Endothelial cell of umbilical vein (primary cell): Measurements from ENCODE around the gene SKAP1. TPM values are rescaled to one million over a fixed set of nuclear protein-coding genes. Genes with fewer than 3 reads are reported as not detected.

Source experiments
- BruUV-seq: library from RNA; stranded (reverse); fragments of 400-500 nt; replicated peaks from 2 replicates; lab custom pipeline; 2021; lab: Mats Ljungman, UMichigan
- CTCF ChIA-PET: fragments of 300-600, 350-600 bp; sonication (Branson Sonifier 250); formaldehyde crosslinking; loops from one replicate; lab custom pipeline; 2021; ENCODE audit warnings: antibody characterized with exemption, inconsistent platforms; lab: Charles Lee
- POLR2A ChIA-PET: fragments of 300-600, 350-600 bp; sonication (Branson Sonifier 250); formaldehyde crosslinking; loops from one replicate; lab custom pipeline; 2021; ENCODE audit warnings: antibody characterized with exemption, inconsistent platforms; lab: Charles Lee
- DNase-seq: peaks from one replicate; pipeline ENCODE4 v3.0.0-alpha.2; 2011; ENCODE audit warnings: low read depth, low spot score
- FAIRE-seq: peaks from 2 replicates; lab custom pipeline; 2011; peaks lifted over from hg19 to GRCh38; lab: Jason Lieb, UNC
- H2AFZ ChIP-seq: 2 replicates; pipeline ENCODE4 v1.6.0; 2012; ENCODE audit warnings: low read depth, low read length, control low read depth, inconsistent platforms
- H3K27ac ChIP-seq: 2 replicates; pipeline ENCODE4 v1.5.1; 2011; ENCODE audit warnings: low read depth, mild to moderate bottlenecking, control low read depth, low read length, moderate library complexity; ENCODE audit not compliant: insufficient read depth
- H3K27me3 ChIP-seq, 2 experiments: 2 replicates each; pipeline versions ENCODE4 v1.6.0 to v1.6.1; 2011; ENCODE audit warnings: low read length in 2 of 2, mixed read lengths in 1 of 2; ENCODE audit not compliant: control insufficient read depth in 2 of 2, insufficient read depth in 2 of 2
- H3K36me3 ChIP-seq, 2 experiments: 2 replicates in 1 of 2; 3 replicates in 1 of 2; pipeline ENCODE4 v1.5.1; 2011; ENCODE audit warnings: low read length in 2 of 2, mild to moderate bottlenecking in 1 of 2, moderate library complexity in 1 of 2; ENCODE audit not compliant: control insufficient read depth in 2 of 2, insufficient read depth in 2 of 2; ENCODE audit errors: extremely low read depth in 1 of 2
- H3K4me1 ChIP-seq: 3 replicates; pipeline ENCODE4 v1.5.1; 2011; ENCODE audit warnings: mild to moderate bottlenecking, low read length; ENCODE audit not compliant: control insufficient read depth, insufficient read depth; ENCODE audit errors: extremely low read depth
- H3K4me2 ChIP-seq: 2 replicates; pipeline ENCODE4 v1.6.1; 2011; ENCODE audit warnings: low read length, control low read depth, mixed read lengths; ENCODE audit not compliant: insufficient read depth
- H3K4me3 ChIP-seq, 3 experiments: fragments of 200-600 bp in 1 of 3; sonication (generic), shearing (Covaris generic) in 1 of 3; replicated peaks in 1 of 3; 2 replicates each; pipeline ENCODE4 v1.5.1; 2011 to 2016; ENCODE audit warnings: control low read depth in 3 of 3, low read length in 3 of 3, mild to moderate bottlenecking in 2 of 3, inconsistent platforms in 1 of 3, low read depth in 1 of 3, moderate library complexity in 1 of 3; ENCODE audit not compliant: insufficient read depth in 1 of 3
- H3K79me2 ChIP-seq: 2 replicates; pipeline ENCODE4 v1.6.0; 2012; ENCODE audit warnings: low read length, inconsistent platforms; ENCODE audit not compliant: control insufficient read depth, insufficient read depth
- H3K9ac ChIP-seq: replicated peaks from 2 replicates; pipeline ENCODE3; 2011; ENCODE audit warnings: low read length, control low read depth; ENCODE audit not compliant: insufficient read depth; ENCODE audit errors: extremely low read depth
- H3K9me1 ChIP-seq: replicated peaks from 3 replicates; pipeline ENCODE4 v1.6.0; 2011; ENCODE audit warnings: mild to moderate bottlenecking, low read length; ENCODE audit not compliant: control insufficient read depth, insufficient read depth; ENCODE audit errors: extremely low read depth
- H3K9me3 ChIP-seq: replicated peaks from 2 replicates; pipeline ENCODE4 v1.5.1; 2012; ENCODE audit warnings: low read length, inconsistent platforms; ENCODE audit not compliant: control insufficient read depth, insufficient read depth
- H4K20me1 ChIP-seq: replicated peaks from 2 replicates; pipeline ENCODE3; 2011; ENCODE audit warnings: mild to moderate bottlenecking, low read length; ENCODE audit not compliant: control insufficient read depth, insufficient read depth; ENCODE audit errors: extremely low read depth
- POLR2AphosphoS5 ChIP-seq: IDR thresholded peaks from 2 replicates; pipeline ENCODE4 v1.6.1; 2012; ENCODE audit warnings: low read depth, mild to moderate bottlenecking, control low read depth, low read length, moderate library complexity; ENCODE audit not compliant: insufficient read depth
- dilution Hi-C: fragments of 300-500 bp; cut with MboI; formaldehyde crosslinking; loops from one replicate; pipeline ENCODE4 v1.15.0; 2019; ENCODE audit warnings: low sequenced_read_pairs; ENCODE audit not compliant: extremely low pct_ligation_motif_present
- intact Hi-C: fragments of 100-400 bp; cut with micrococcal nuclease; formaldehyde crosslinking; loops from one replicate; pipeline ENCODE4 v1.10.0; 2022
- polyA plus RNA-seq, 4 experiments: library from polyadenylated mRNA; depleted of rRNA in 3 of 4; stranded (reverse) in 3 of 4; unstranded in 1 of 4; fragments of >200 nt; gene quantifications; 2 replicates each; pipeline versions ENCODE4 v1.2.1 to v1.2.3, GENCODE V29; 2011 to 2012; ENCODE audit warnings: missing spikeins in 1 of 4
- total RNA-seq: library from RNA; stranded (reverse); gene quantifications from 2 replicates; pipeline ENCODE4 v1.2.3, GENCODE V29; 2021
- TF ChIP-seq, protein P1 (sequence below), 2 donors: IDR thresholded peaks; 1 replicate in 1 of 2; 2 replicates in 1 of 2; pipeline ENCODE4 v1.5.1; 2011; ENCODE audit warnings: low read length in 2 of 2, mild to moderate bottlenecking in 2 of 2, moderate library complexity in 2 of 2, control low read depth in 1 of 2, inconsistent platforms in 1 of 2, low read depth in 1 of 2; ENCODE audit not compliant: insufficient read depth in 1 of 2; ENCODE audit errors: extremely low read depth in 1 of 2

Gene SKAP1
- total and polyA plus RNA-seq, 2 donors (not counting 3 experiments of a cell fraction or from before 2014, with no cell fraction given), result 0.75 TPM; not detected in 1

DNA sequence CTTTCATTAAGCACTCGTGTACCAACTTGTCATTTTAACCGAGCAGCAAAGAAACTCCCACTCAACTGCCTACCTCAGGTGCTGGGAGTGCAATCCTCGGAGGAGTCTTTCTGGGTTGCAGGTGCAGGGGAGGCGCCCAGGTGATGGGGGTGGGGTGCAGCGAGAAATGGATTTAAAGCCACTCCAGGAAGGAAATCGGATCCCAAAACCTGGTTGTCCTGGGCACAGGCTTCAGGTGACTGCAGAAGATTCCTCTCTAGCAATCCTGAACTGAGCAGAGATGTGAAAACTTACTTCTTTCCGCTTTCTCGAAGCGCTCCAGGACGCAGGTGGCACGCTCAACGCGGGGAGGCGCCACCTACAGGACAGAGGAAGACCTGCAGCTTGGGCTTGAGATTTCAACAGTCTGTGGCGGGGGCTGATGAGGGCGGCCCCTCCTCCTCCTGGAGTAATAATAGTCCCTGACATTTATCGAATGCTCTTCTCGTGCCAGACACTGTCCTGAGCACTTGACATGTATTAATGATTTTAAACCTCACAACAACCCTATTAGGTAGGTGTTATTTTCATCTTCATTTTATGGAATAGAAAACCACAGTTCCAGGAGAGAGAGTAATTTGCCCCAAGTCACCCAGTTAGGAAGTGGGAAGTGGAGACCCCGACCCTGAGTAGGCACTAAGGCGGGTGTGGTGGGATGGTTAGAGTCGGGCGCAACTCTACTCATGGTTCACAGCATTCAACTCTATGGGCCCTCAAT, 27.2 kb upstream of the SKAP1 start:
- DNase-seq, result peak; percentile 70
- dilution Hi-C loops, result no loop called here
- peak; percentile 52 for FAIRE-seq

More for the DNA sequence above, 27.2 kb upstream of the SKAP1 start:
- no peak overlapping the region for H3K4me2 ChIP-seq
- H3K27ac ChIP-seq, result no peak overlapping the region
- no peak overlapping the region for H3K9ac ChIP-seq
- no peaks in the 10 kb centered on the region for H3K9me1 ChIP-seq
- H4K20me1 ChIP-seq, result no peaks in the 10 kb centered on the region
- H3K4me3 ChIP-seq, result no peak overlapping the region
- no peaks in the 10 kb centered on the region for H3K79me2 ChIP-seq
- H3K27me3 ChIP-seq, result peaks cover 40 to 54% of the 10 kb centered on the region in 2 experiments
- H2AFZ ChIP-seq, result no peak overlapping the region
- CTCF ChIA-PET, result interaction anchor here (0.6 to 2.8 kb wide), 42 partner anchors 8 to 279 kb away, joined by 3 to 21 read pairs (median 3); no protein-coding TSS in a partner anchor
- intact Hi-C loops, result loop anchor here (1.0 to 2.0 kb wide), 4 partner anchors 34 to 242 kb away; no protein-coding TSS in a partner anchor
- POLR2A ChIA-PET, result no interaction called here
- no TSS peak for BruUV-seq
- no peak for TF ChIP-seq POLR2AphosphoS5
- TF ChIP-seq, protein P1, sequence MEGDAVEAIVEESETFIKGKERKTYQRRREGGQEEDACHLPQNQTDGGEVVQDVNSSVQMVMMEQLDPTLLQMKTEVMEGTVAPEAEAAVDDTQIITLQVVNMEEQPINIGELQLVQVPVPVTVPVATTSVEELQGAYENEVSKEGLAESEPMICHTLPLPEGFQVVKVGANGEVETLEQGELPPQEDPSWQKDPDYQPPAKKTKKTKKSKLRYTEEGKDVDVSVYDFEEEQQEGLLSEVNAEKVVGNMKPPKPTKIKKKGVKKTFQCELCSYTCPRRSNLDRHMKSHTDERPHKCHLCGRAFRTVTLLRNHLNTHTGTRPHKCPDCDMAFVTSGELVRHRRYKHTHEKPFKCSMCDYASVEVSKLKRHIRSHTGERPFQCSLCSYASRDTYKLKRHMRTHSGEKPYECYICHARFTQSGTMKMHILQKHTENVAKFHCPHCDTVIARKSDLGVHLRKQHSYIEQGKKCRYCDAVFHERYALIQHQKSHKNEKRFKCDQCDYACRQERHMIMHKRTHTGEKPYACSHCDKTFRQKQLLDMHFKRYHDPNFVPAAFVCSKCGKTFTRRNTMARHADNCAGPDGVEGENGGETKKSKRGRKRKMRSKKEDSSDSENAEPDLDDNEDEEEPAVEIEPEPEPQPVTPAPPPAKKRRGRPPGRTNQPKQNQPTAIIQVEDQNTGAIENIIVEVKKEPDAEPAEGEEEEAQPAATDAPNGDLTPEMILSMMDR (IDR thresholded peaks at IDR 0.05; ENCODE audit: extremely low read depth in 1 of 2, insufficient read depth in 1 of 2, low read depth in 1 of 2, low read length in 2 of 2), result peak; percentile 96 to 98
- H3K4me1 ChIP-seq, result no peaks in the 10 kb centered on the region
- H3K36me3 ChIP-seq, result no peaks in the 10 kb centered on the region
- no peaks in the 10 kb centered on the region for H3K9me3 ChIP-seq
